Measurements from ENCODE around the gene UFSP2.
"Not testable (repeated sequence)": the region's sequence is repeated elsewhere in the genome, so short reads cannot be mapped to it uniquely, and the experiment has no call there.

GRCh38 chr4:185362570-185362969, 63.2 kb downstream of the UFSP2 start:
- not testable (repeated sequence) for TF ChIP-seq POLR2AphosphoS5, EP300 (IDR thresholded peaks at IDR 0.05)

Measured in sigmoid colon (tissue), 4 donors.